Keratinocyte (primary cell): ENCODE results near the gene ELK3. TPM values are rescaled to one million over a fixed set of nuclear protein-coding genes. Genes with fewer than 3 reads are reported as not detected.

Experiments used
- DNase-seq: peaks from one replicate; pipeline ENCODE4 v3.0.0-alpha.2; 2011; ENCODE audit warnings: low read depth, missing footprints, low spot score
- FAIRE-seq: peaks from 2 replicates; lab custom pipeline; 2011; peaks lifted over from hg19 to GRCh38; lab: Jason Lieb, UNC
- H2AFZ ChIP-seq: 2 replicates; pipeline ENCODE4 v1.6.0; 2012; ENCODE audit warnings: low read length, control low read depth, inconsistent platforms; ENCODE audit not compliant: control insufficient read depth
- H3K27ac ChIP-seq: 2 replicates; pipeline ENCODE4 v1.5.1; 2011; ENCODE audit warnings: low read length; ENCODE audit not compliant: control insufficient read depth, insufficient read depth
- H3K27me3 ChIP-seq: 3 replicates; pipeline ENCODE4 v1.6.0; 2011; ENCODE audit warnings: low read length; ENCODE audit not compliant: control insufficient read depth, insufficient read depth; ENCODE audit errors: extremely low read depth
- H3K36me3 ChIP-seq, 2 experiments: 2 replicates in 1 of 2; 3 replicates in 1 of 2; pipeline ENCODE4 v1.5.1; 2011; ENCODE audit warnings: low read length in 2 of 2, mild to moderate bottlenecking in 1 of 2; ENCODE audit not compliant: control insufficient read depth in 2 of 2, insufficient read depth in 2 of 2; ENCODE audit errors: extremely low read depth in 1 of 2
- H3K4me1 ChIP-seq: 3 replicates; pipeline ENCODE4 v1.5.1; 2011; ENCODE audit warnings: low read length; ENCODE audit not compliant: control insufficient read depth, insufficient read depth; ENCODE audit errors: extremely low read depth
- H3K4me2 ChIP-seq: 3 replicates; pipeline ENCODE4 v1.6.0; 2011; ENCODE audit warnings: low read depth, low read length; ENCODE audit not compliant: control insufficient read depth, insufficient read depth; ENCODE audit errors: extremely low read depth
- H3K4me3 ChIP-seq, 3 experiments: fragments of 200-600 bp in 1 of 3; sonication (generic) in 1 of 3; 2 replicates in 2 of 3; 3 replicates in 1 of 3; pipeline ENCODE4 v1.5.1; 2011 to 2016; ENCODE audit warnings: low read length in 3 of 3, mild to moderate bottlenecking in 3 of 3, control low read depth in 2 of 3, inconsistent platforms in 1 of 3, low read depth in 1 of 3, mixed read lengths in 1 of 3, mixed run types in 1 of 3, moderate library complexity in 1 of 3; ENCODE audit not compliant: control insufficient read depth in 2 of 3, insufficient read depth in 2 of 3; ENCODE audit errors: extremely low read depth in 1 of 3
- H3K79me2 ChIP-seq: 2 replicates; pipeline ENCODE4 v1.6.0; 2012; ENCODE audit warnings: low read length; ENCODE audit not compliant: control insufficient read depth, insufficient read depth
- H3K9ac ChIP-seq: 3 replicates; pipeline ENCODE4 v1.6.0; 2011; ENCODE audit warnings: low read length; ENCODE audit not compliant: control insufficient read depth, insufficient read depth; ENCODE audit errors: extremely low read depth
- H3K9me1 ChIP-seq: 3 replicates; pipeline ENCODE4 v1.6.0; 2011; ENCODE audit warnings: low read length; ENCODE audit not compliant: control insufficient read depth, insufficient read depth; ENCODE audit errors: extremely low read depth
- H3K9me3 ChIP-seq: 2 replicates; pipeline ENCODE4 v1.5.1; 2012; ENCODE audit warnings: low read depth, low read length; ENCODE audit not compliant: control insufficient read depth
- H4K20me1 ChIP-seq: 3 replicates; pipeline ENCODE4 v1.6.0; 2011; ENCODE audit warnings: low read length; ENCODE audit not compliant: control insufficient read depth, insufficient read depth; ENCODE audit errors: extremely low read depth
- EZH2 ChIP-seq: IDR thresholded peaks from one replicate; pipeline ENCODE4 v1.6.1; 2012; ENCODE audit warnings: inconsistent platforms, mild to moderate bottlenecking, low read length, moderate library complexity
- dilution Hi-C: fragments of 300-500 bp; cut with MboI; formaldehyde crosslinking; loops from one replicate; pipeline ENCODE4 v1.7.0; 2020; ENCODE audit warnings: low sequenced_read_pairs; ENCODE audit not compliant: extremely low pct_ligation_motif_present
- polyA plus RNA-seq, 5 experiments: library from polyadenylated mRNA; depleted of rRNA in 3 of 5; stranded (reverse) in 3 of 5; stranded (forward) in 1 of 5; unstranded in 1 of 5; fragments of >200 nt; gene quantifications; 1 replicate in 1 of 5; 2 replicates in 3 of 5; 3 replicates in 1 of 5; pipeline versions ENCODE4 v1.2.1 to v1.2.3, GENCODE V29; 2011 to 2012; ENCODE audit warnings: missing spikeins in 2 of 5, low read depth in 1 of 5, low replicate concordance in 1 of 5
- TF ChIP-seq, protein P1 (sequence below), 3 experiments: IDR thresholded peaks in 1 of 3; conservative IDR thresholded peaks in 1 of 3; optimal IDR thresholded peaks in 1 of 3; 2 replicates in 2 of 3; 3 replicates in 1 of 3; pipeline versions ENCODE3 to v1.5.1; 2011; ENCODE audit warnings: low read length in 3 of 3, mild to moderate bottlenecking in 3 of 3, moderate library complexity in 2 of 3, control low read depth in 1 of 3, inconsistent platforms in 1 of 3; ENCODE audit not compliant: insufficient read depth in 2 of 3; ENCODE audit errors: extremely low read depth in 1 of 3

ELK3 gene
- polyA plus RNA-seq, 1 donor (not counting 4 experiments of a cell fraction or from before 2014, with no cell fraction given): 28.2 TPM

DNA sequence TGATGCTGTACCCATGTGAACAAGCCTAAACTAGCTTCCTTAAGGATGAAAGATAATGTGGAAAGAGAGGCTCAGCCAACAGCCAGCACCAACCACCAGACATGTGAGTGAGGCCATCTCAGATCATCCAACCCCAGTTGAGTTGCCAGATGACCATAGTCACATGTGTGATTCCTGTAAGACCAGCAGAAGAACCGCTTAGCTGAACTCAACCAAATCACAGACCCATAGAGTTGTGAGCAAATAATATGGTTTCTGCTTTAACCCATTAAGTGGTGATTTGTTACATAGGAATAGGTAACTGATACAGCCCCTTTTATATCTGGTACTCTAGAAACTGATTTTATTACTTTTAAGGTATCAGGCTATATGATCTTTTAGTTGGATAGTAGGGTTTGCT is 17.6 kb upstream of the ELK3 start:
- DNase-seq (no peak), FAIRE-seq (no peak)
- H3K27ac ChIP-seq: no peak overlapping the region
- TF ChIP-seq EZH2: no peak
- TF ChIP-seq, protein P1, sequence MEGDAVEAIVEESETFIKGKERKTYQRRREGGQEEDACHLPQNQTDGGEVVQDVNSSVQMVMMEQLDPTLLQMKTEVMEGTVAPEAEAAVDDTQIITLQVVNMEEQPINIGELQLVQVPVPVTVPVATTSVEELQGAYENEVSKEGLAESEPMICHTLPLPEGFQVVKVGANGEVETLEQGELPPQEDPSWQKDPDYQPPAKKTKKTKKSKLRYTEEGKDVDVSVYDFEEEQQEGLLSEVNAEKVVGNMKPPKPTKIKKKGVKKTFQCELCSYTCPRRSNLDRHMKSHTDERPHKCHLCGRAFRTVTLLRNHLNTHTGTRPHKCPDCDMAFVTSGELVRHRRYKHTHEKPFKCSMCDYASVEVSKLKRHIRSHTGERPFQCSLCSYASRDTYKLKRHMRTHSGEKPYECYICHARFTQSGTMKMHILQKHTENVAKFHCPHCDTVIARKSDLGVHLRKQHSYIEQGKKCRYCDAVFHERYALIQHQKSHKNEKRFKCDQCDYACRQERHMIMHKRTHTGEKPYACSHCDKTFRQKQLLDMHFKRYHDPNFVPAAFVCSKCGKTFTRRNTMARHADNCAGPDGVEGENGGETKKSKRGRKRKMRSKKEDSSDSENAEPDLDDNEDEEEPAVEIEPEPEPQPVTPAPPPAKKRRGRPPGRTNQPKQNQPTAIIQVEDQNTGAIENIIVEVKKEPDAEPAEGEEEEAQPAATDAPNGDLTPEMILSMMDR (optimal IDR thresholded peaks at IDR 0.05 in 1 of 3, IDR thresholded peaks at IDR 0.05 in 1 of 3, conservative IDR thresholded peaks at IDR 0.05 in 1 of 3; ENCODE audit: extremely low read depth in 1 of 3, insufficient read depth in 2 of 3, low read length in 3 of 3): no peak
- no peak overlapping the region for H3K4me2 ChIP-seq
- no peaks in the 10 kb centered on the region for H3K27me3 ChIP-seq
- H2AFZ ChIP-seq: no peak overlapping the region
- no peaks in the 10 kb centered on the region for H3K36me3 ChIP-seq
- no peak overlapping the region for H3K9ac ChIP-seq
- no peaks in the 10 kb centered on the region for H3K79me2 ChIP-seq
- H3K4me1 ChIP-seq: peaks cover 11% of the 10 kb centered on the region
- H3K9me1 ChIP-seq: no peaks in the 10 kb centered on the region
- dilution Hi-C loops: no loop called here
- no peaks in the 10 kb centered on the region for H3K9me3 ChIP-seq
- H3K4me3 ChIP-seq: no peak overlapping the region
- no peaks in the 10 kb centered on the region for H4K20me1 ChIP-seq

DNA sequence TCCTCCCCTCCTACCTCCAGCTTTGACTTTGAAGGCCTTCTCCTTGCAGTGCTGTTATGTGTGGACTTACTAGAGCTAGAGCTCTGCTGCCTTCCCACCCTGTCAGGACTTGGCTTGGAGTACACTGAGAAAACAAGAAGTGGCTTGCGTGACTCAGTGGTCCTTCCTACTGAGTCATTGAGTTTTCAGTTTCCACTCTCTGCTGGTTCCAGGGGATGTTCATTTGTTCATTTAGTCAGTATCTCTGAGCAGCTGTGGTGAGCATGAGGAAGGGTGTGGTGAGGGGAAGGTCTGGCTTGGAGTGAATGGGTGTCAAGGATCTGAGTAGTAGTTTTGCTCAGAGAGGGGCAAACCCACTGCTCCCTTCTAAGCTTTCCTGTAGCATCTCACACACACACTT is 17.2 kb upstream of the ELK3 start:
- dilution Hi-C loops: no loop called here
- no peaks in the 10 kb centered on the region for H3K79me2 ChIP-seq
- H2AFZ ChIP-seq: no peak overlapping the region
- no peak overlapping the region for H3K9ac ChIP-seq
- H3K4me1 ChIP-seq: peaks cover 11% of the 10 kb centered on the region
- FAIRE-seq (peak; percentile 98), DNase-seq (no peak)
- H3K9me3 ChIP-seq: no peaks in the 10 kb centered on the region
- no peak overlapping the region for H3K4me2 ChIP-seq
- no peaks in the 10 kb centered on the region for H3K9me1 ChIP-seq
- TF ChIP-seq EZH2: no peak
- H3K4me3 ChIP-seq: no peak overlapping the region
- no peaks in the 10 kb centered on the region for H3K36me3 ChIP-seq
- no peak overlapping the region for H3K27ac ChIP-seq
- no peaks in the 10 kb centered on the region for H3K27me3 ChIP-seq
- no peaks in the 10 kb centered on the region for H4K20me1 ChIP-seq

DNA sequence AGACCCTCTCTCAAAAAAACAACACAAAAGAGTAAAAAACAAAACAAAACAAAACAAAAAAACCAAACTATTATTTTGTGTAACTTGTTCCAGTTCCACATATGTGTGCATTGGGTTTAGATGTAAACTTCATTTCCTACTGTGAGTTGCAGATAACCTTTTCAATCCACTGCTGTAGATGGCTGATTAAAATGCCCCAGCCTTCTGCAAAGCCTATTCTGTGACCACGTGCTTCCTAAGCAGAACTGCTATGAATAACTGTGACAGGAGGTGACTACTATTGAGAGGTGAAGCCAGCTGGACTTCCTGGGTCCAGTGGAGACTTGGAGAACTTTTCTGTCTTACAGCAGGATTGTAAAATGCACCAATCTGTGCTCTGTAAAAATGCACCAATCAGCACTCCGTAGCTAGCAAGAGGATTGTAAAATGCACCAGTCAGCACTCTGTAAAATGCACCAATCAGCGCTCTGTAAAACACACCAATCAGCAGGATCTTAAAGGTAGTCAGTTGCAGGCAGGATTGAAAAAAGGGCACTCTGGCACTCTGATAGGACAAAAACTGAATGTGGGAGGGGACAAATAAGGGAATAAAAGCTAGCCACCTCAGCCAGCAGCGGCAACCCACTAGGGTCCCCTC is 10.3 kb upstream of the ELK3 start:
- dilution Hi-C loops: no loop called here
- FAIRE-seq: no peak
- no peaks in the 10 kb centered on the region for H3K9me3 ChIP-seq

More for the DNA sequence above, 10.3 kb upstream of the ELK3 start:
- no peak overlapping the region for H3K9ac ChIP-seq
- TF ChIP-seq, protein P1 (optimal IDR thresholded peaks at IDR 0.05 in 1 of 3, IDR thresholded peaks at IDR 0.05 in 1 of 3, conservative IDR thresholded peaks at IDR 0.05 in 1 of 3; ENCODE audit: extremely low read depth in 1 of 3, insufficient read depth in 2 of 3, low read length in 3 of 3): no peak
- TF ChIP-seq EZH2: no peak
- no peaks in the 10 kb centered on the region for H3K9me1 ChIP-seq
- no peak overlapping the region for H3K27ac ChIP-seq
- H3K4me3 ChIP-seq: no peak overlapping the region
- H4K20me1 ChIP-seq: no peaks in the 10 kb centered on the region
- H3K4me1 ChIP-seq: no peaks in the 10 kb centered on the region
- no peaks in the 10 kb centered on the region for H3K36me3 ChIP-seq
- no peaks in the 10 kb centered on the region for H3K79me2 ChIP-seq
- H2AFZ ChIP-seq: no peak overlapping the region
- H3K27me3 ChIP-seq: no peaks in the 10 kb centered on the region
- DNase-seq: no peak
- H3K4me2 ChIP-seq: no peak overlapping the region
